ENCODE measurements around the gene ARHGAP15. TPM values are rescaled to one million over a fixed set of nuclear protein-coding genes. Genes with fewer than 3 reads are reported as not detected.
A peak's percentile ranks its signal among the peaks of the same experiment; 100 is the strongest.

Gene ARHGAP15
- total RNA-seq, 1 experiment from 2014 or later: not detected

DNA sequence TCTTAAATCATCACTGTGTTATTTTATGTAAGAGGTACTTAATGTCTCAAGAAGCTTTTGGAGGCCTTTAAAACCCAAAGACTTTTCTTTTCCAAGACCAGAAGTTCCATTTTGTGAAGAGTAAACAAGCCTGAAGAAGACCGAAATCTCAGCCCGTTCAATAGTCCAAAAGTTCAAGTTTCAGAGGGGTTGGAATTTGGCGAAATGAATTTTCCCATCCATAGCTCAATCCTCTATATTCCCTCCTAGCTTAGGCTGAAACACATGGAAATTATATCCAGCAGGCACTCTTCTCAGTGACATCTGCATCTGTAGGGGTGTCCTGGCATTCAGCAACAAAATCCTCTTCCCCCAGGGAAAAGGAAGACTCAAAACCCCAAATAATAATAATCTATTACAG is 344.6 kb downstream of the ARHGAP15 start:
- no peaks in the 10 kb centered on the region for H3K27me3 ChIP-seq (replicated peaks)
- no peak for DNase-seq (ENCODE audit: low read depth in 1 of 2, low spot score in 2 of 2)
- no peaks in the 10 kb centered on the region for H3K9me3 ChIP-seq (replicated peaks)
- H3K27ac ChIP-seq: peak overlapping the region; percentile 35
- H3K36me3 ChIP-seq: no peaks in the 10 kb centered on the region
- peaks cover 31% of the 10 kb centered on the region for H3K4me1 ChIP-seq (replicated peaks)
- H3K4me3 ChIP-seq: no peak overlapping the region

DNA sequence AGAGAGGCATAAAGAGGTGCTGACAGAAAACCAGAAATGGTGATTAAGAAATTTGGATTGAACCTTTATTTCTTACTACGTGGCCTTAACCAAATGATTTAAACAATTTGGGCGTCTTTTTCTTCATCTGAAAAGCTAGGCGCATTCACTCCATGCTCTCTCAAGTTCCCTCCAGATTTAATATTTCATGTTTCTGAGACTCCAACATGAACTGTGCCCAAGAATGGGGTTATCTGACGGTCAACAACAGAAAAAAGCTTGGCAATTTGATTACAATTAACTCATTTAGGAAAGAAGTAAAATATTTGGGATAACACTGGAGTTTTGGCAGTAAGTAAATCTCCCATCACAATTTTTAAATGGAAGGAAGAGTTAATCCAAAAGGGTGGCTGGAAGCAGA is 345.4 kb downstream of the ARHGAP15 start:
- no peaks in the 10 kb centered on the region for H3K36me3 ChIP-seq
- H3K4me1 ChIP-seq (replicated peaks): peaks cover 31% of the 10 kb centered on the region
- no peaks in the 10 kb centered on the region for H3K27me3 ChIP-seq (replicated peaks)
- H3K9me3 ChIP-seq (replicated peaks): no peaks in the 10 kb centered on the region
- H3K4me3 ChIP-seq: no peak overlapping the region
- H3K27ac ChIP-seq: no peak overlapping the region
- DNase-seq (ENCODE audit: low read depth in 1 of 2, low spot score in 2 of 2): no peak

GRCh38 chr2:143475041-143475776 is 346.0 kb downstream of the ARHGAP15 start:
- no peaks in the 10 kb centered on the region for H3K9me3 ChIP-seq (replicated peaks)
- no peak overlapping the region for H3K4me3 ChIP-seq
- DNase-seq (ENCODE audit: low read depth in 1 of 2, low spot score in 2 of 2): no peak
- peaks cover 31% of the 10 kb centered on the region for H3K4me1 ChIP-seq (replicated peaks)
- H3K36me3 ChIP-seq: no peaks in the 10 kb centered on the region
- no peaks in the 10 kb centered on the region for H3K27me3 ChIP-seq (replicated peaks)
- no peak overlapping the region for H3K27ac ChIP-seq

GRCh38 chr2:143476336-143477087 is 347.3 kb downstream of the ARHGAP15 start:
- DNase-seq (ENCODE audit: low read depth in 1 of 2, low spot score in 2 of 2): peak in 1 of 2 experiments; percentile 60
- Histone ChIP-seq H3K27ac (no peak overlapping the region), H3K4me3 (no peak overlapping the region), H3K9me3 (replicated peaks) (no peaks in the 10 kb centered on the region), H3K4me1 (replicated peaks) (peaks cover 31% of the 10 kb centered on the region), H3K36me3 (no peaks in the 10 kb centered on the region), H3K27me3 (replicated peaks) (no peaks in the 10 kb centered on the region)

DNA sequence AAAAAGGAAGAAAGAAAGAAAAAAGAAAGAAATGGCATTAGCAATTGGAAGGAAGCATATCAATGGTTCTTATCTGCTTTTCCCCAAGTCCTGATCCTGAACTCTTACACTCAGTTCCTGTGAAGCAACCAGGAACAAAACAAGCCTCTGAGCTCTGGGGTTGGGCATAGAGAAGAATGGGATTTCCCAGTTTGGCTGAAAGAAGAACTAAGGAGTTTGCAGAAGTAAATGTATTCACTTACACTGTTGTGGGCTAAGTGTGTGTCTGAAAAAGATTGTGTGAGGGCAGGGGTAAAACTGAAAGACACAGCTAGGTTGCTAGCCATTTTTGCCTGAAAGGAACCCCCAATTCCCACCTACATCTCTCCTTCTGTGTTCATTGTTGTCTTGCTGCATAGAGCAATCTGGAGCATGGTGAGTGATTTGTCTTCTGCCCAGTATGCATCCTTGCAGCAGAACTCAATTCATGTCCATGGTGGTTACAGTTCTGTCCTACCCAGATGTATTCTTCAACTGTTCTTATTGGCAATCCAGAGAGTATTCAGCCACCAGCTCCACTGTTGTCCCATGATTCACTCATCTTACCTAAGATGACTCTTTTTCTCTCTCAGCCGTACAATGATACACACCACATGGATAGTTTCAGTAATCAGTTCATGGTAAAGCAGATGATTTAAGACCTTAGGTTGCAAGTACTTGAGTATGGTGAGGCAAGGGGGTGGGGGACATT is 348.7 kb downstream of the ARHGAP15 start:
- Histone ChIP-seq H3K27me3 (replicated peaks) (no peaks in the 10 kb centered on the region), H3K27ac (no peak overlapping the region), H3K4me1 (replicated peaks) (peaks cover 28% of the 10 kb centered on the region), H3K36me3 (no peaks in the 10 kb centered on the region), H3K4me3 (no peak overlapping the region), H3K9me3 (replicated peaks) (no peaks in the 10 kb centered on the region)
- DNase-seq (ENCODE audit: low read depth in 1 of 2, low spot score in 2 of 2): no peak

- H3K27me3 ChIP-seq (replicated peaks): no peaks in the 10 kb centered on the region
- H3K27ac ChIP-seq: no peak overlapping the region
- H3K36me3 ChIP-seq: no peaks in the 10 kb centered on the region
- no peak for DNase-seq (ENCODE audit: low read depth in 1 of 2, low spot score in 2 of 2)
- no peak overlapping the region for H3K4me3 ChIP-seq
- H3K4me1 ChIP-seq (replicated peaks): peaks cover 18% of the 10 kb centered on the region
- H3K9me3 ChIP-seq (replicated peaks): no peaks in the 10 kb centered on the region
Measured at GRCh38 chr2:143480086-143480485, 350.9 kb downstream of the ARHGAP15 start.

DNA sequence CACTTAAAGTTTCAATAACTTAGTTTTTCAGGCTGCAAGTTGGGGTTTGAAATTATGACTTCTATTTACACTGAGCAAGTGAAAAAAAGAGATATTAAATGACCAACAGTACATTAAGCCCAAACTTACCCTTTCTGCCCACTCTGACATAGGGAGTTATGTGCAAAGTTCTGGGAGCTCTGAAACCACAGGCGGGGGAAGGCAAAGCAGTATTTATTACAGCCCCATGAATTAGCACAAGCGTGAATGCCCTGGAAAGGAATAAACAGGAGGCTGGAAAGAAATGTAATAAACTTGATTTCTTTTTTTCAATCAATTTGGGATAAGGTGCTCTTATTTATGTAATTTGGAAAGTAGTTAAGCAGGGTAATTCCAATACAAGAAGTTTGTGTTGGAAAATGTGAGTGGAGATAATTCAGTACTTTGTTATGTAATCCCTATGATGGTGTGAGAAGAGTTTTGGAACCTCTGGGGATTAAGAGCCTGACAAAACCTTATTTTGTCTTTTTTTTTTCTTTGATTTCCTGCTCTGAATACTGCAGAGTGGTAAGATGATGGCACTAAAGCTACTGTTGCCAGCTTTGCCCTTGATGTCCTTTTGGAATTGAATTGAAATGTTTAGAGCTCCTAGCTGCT is 351.5 kb downstream of the ARHGAP15 start:
- DNase-seq (ENCODE audit: low read depth in 1 of 2, low spot score in 2 of 2): no peak
- H3K9me3 ChIP-seq (replicated peaks): no peaks in the 10 kb centered on the region
- no peak overlapping the region for H3K4me3 ChIP-seq
- peaks cover 13% of the 10 kb centered on the region for H3K4me1 ChIP-seq (replicated peaks)
- no peak overlapping the region for H3K27ac ChIP-seq
- no peaks in the 10 kb centered on the region for H3K36me3 ChIP-seq
- H3K27me3 ChIP-seq (replicated peaks): no peaks in the 10 kb centered on the region

GRCh38 chr2:143481237-143481623 is 352.0 kb downstream of the ARHGAP15 start:
- no peak for DNase-seq (ENCODE audit: low read depth in 1 of 2, low spot score in 2 of 2)
- no peaks in the 10 kb centered on the region for H3K36me3 ChIP-seq
- H3K27ac ChIP-seq: no peak overlapping the region
- H3K4me1 ChIP-seq (replicated peaks): peaks cover 8% of the 10 kb centered on the region
- H3K9me3 ChIP-seq (replicated peaks): no peaks in the 10 kb centered on the region
- no peak overlapping the region for H3K4me3 ChIP-seq
- no peaks in the 10 kb centered on the region for H3K27me3 ChIP-seq (replicated peaks)

GRCh38 chr2:143481733-143482132 is 352.5 kb downstream of the ARHGAP15 start:
- Histone ChIP-seq H3K27me3 (replicated peaks) (no peaks in the 10 kb centered on the region), H3K9me3 (replicated peaks) (no peaks in the 10 kb centered on the region), H3K27ac (no peak overlapping the region), H3K4me1 (replicated peaks) (peaks cover 3% of the 10 kb centered on the region), H3K4me3 (no peak overlapping the region), H3K36me3 (no peaks in the 10 kb centered on the region)
- DNase-seq (ENCODE audit: low read depth in 1 of 2, low spot score in 2 of 2): no peak

DNA sequence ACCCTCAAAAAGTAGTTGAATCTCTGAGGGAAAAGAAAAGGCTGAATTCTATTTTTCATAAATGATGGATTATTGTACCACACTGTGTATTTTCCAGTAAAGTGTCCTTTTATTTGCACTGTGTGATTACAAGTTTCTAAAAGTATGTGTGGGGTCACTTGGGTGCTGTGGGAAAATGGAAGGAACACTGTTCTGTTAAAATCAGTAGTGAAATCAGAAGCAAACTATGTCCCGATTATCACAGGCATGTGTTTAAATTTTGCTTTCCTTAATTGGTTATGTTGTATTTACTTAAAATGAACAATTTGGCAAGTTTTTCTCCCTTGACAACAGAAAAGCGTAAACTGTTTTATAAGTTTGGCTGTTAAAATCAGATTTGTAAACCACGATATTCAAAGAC is 353.1 kb downstream of the ARHGAP15 start:
- no peak for DNase-seq (ENCODE audit: low read depth in 1 of 2, low spot score in 2 of 2)
- Histone ChIP-seq H3K9me3 (replicated peaks) (no peaks in the 10 kb centered on the region), H3K27me3 (replicated peaks) (no peaks in the 10 kb centered on the region), H3K36me3 (no peaks in the 10 kb centered on the region), H3K27ac (no peak overlapping the region), H3K4me1 (replicated peaks) (no peaks in the 10 kb centered on the region), H3K4me3 (no peak overlapping the region)

GRCh38 chr2:143482771-143483170 is 353.6 kb downstream of the ARHGAP15 start:
- H3K36me3 ChIP-seq: no peaks in the 10 kb centered on the region
- no peaks in the 10 kb centered on the region for H3K4me1 ChIP-seq (replicated peaks)
- H3K9me3 ChIP-seq (replicated peaks): no peaks in the 10 kb centered on the region
- H3K4me3 ChIP-seq: no peak overlapping the region
- DNase-seq (ENCODE audit: low read depth in 1 of 2, low spot score in 2 of 2): no peak
- no peaks in the 10 kb centered on the region for H3K27me3 ChIP-seq (replicated peaks)
- no peak overlapping the region for H3K27ac ChIP-seq

DNA sequence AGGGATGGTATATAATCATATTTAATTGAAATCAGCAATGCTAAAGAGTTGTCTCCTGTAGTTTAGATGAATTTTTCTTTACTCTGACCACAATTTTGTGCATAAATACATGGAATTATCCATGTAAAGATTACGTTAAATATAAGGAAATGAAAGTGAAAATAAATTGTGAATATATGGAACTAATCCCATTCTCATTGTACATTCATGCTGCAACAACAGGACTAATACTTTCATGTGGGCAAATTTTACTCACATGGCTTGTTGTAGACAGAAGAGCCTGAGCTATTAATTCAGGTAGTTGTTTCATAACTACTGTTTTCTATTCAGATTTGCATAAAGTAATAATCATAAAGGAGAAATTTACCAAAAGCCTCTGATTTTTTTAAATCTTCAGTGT is 357.8 kb downstream of the ARHGAP15 start:
- DNase-seq (ENCODE audit: low read depth in 1 of 2, low spot score in 2 of 2): no peak
- H3K4me3 ChIP-seq: no peak overlapping the region
- peaks cover 5% of the 10 kb centered on the region; the same call in 1 of the 2 replicates for H3K4me1 ChIP-seq (replicated peaks)
- no peaks in the 10 kb centered on the region for H3K9me3 ChIP-seq (replicated peaks)
- H3K27me3 ChIP-seq (replicated peaks): no peaks in the 10 kb centered on the region
- no peaks in the 10 kb centered on the region for H3K36me3 ChIP-seq
- no peak overlapping the region for H3K27ac ChIP-seq

GRCh38 chr2:143489145-143489544 is 359.9 kb downstream of the ARHGAP15 start:
- Histone ChIP-seq H3K4me3 (no peak overlapping the region), H3K9me3 (replicated peaks) (no peaks in the 10 kb centered on the region), H3K27ac (peak overlapping the region; percentile 23; the same call in 1 of the 2 replicates), H3K36me3 (no peaks in the 10 kb centered on the region), H3K27me3 (replicated peaks) (no peaks in the 10 kb centered on the region), H3K4me1 (replicated peaks) (peaks cover 5% of the 10 kb centered on the region; the same call in 1 of the 2 replicates)
- peak in 1 of 2 experiments; percentile 49 for DNase-seq (ENCODE audit: low read depth in 1 of 2, low spot score in 2 of 2)
